Effector CD8-positive, alpha-beta T cell (primary cell): ENCODE data around the gene KRT14.
"Not testable (repeated sequence)": the region's sequence is repeated elsewhere in the genome, so short reads cannot be mapped to it uniquely, and the experiment has no call there.

Source experiments
- DNase-seq: peaks from one replicate; lab custom pipeline; 2025; lab: John Stamatoyannopoulos, UW

The KRT14 gene

GRCh38 chr17:41623184-41623861 is 36.6 kb upstream of the KRT14 start:
- DNase-seq: not testable (repeated sequence)

GRCh38 chr17:41622340-41623183 is 35.9 kb upstream of the KRT14 start:
- not testable (repeated sequence) for DNase-seq

- DNase-seq: no peak
These were observed 35.2 kb upstream of the KRT14 start for GRCh38 chr17:41621916-41622315.

- not testable (repeated sequence) for DNase-seq
These were observed 34.7 kb upstream of the KRT14 start for GRCh38 chr17:41621435-41621817.

- no peak for DNase-seq
These were observed 34.1 kb upstream of the KRT14 start for GRCh38 chr17:41620583-41621434.

GRCh38 chr17:41619927-41620582 is 33.4 kb upstream of the KRT14 start:
- DNase-seq: not testable (repeated sequence)

GRCh38 chr17:41619036-41619926 is 32.6 kb upstream of the KRT14 start:
- DNase-seq: no peak

GRCh38 chr17:41618341-41619035 is 31.8 kb upstream of the KRT14 start:
- DNase-seq: no peak

- no peak for DNase-seq
These were observed 31.0 kb upstream of the KRT14 start for GRCh38 chr17:41617698-41618097.

GRCh38 chr17:41617136-41617535 is 30.4 kb upstream of the KRT14 start:
- DNase-seq: no peak

GRCh38 chr17:41616486-41616885 is 29.8 kb upstream of the KRT14 start:
- DNase-seq: not testable (repeated sequence)

- DNase-seq: no peak
These were observed 28.8 kb upstream of the KRT14 start for GRCh38 chr17:41615454-41615853.

- not testable (repeated sequence) for DNase-seq
These were observed 28.1 kb upstream of the KRT14 start for GRCh38 chr17:41614767-41615166.

GRCh38 chr17:41614098-41614497 is 27.4 kb upstream of the KRT14 start:
- no peak for DNase-seq

- no peak for DNase-seq
These were observed 26.8 kb upstream of the KRT14 start for GRCh38 chr17:41613277-41614082.

- not testable (repeated sequence) for DNase-seq
These were observed 25.9 kb upstream of the KRT14 start, which contains the start of gene KRT16 for GRCh38 chr17:41612376-41613160. Gene KRT16, minus strand, starts transcription at chr17:41612767. Its CDS starts 79 bp downstream, at chr17:41612688.

- DNase-seq: no peak
These were observed 24.4 kb upstream of the KRT14 start for GRCh38 chr17:41610965-41611640.

- DNase-seq: not testable (repeated sequence)
These were observed 23.4 kb upstream of the KRT14 start for GRCh38 chr17:41610061-41610517.
